Stimulated activated CD4-positive, alpha-beta T cell treated with anti-CD3 and anti-CD28 coated beads, Interleukin-15, amount 100 ng/mL, for 48 hours (primary cell): ENCODE data around the gene ATIC.

Source experiments
- DNase-seq, 2 donors: peaks; one replicate each; pipeline ENCODE4 v3.0.0-alpha.2; 2020; ENCODE audit warnings: low read depth in 2 of 2

The ATIC gene

DNA sequence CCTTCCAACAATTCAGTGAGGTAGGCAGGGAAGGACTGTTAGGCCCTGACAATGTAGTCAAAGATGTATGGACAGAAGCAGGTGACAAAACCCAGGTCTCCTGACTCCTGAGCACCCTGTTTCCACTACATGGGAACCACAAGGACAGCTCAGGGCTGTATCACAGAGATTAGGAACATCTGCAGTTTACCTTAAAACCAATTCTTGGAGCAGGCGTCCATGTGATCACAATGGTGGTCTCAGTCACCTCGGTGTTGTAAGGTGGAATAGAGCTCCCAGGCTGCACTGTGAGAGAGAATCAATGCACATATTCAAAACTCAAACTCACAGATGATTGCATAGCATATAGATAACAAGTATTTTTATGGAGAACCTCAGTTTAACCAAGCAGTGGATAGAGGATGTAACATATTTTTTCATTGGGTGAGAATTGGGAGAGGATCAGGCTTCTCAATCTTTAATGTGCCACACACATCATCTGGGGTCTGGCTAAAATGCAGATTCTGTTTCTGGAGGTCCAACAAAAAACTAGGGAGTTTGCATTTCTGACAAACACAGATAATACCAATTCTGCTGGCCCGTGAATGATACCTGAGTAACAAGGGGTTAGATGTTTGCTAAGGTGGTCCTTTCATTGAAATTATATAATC is 87.3 kb downstream of the ATIC start:
- DNase-seq: no peak
